HG03108 (cell line): ENCODE results near the gene SETD1B.

ENCODE experiments used
- ATAC-seq: cut with Tn5 transposase; IDR thresholded peaks from one replicate; pipeline ENCODE4 v1.9.1; 2021; ENCODE audit warnings: moderate library complexity; ENCODE audit not compliant: unreplicated experiment

Gene SETD1B

DNA sequence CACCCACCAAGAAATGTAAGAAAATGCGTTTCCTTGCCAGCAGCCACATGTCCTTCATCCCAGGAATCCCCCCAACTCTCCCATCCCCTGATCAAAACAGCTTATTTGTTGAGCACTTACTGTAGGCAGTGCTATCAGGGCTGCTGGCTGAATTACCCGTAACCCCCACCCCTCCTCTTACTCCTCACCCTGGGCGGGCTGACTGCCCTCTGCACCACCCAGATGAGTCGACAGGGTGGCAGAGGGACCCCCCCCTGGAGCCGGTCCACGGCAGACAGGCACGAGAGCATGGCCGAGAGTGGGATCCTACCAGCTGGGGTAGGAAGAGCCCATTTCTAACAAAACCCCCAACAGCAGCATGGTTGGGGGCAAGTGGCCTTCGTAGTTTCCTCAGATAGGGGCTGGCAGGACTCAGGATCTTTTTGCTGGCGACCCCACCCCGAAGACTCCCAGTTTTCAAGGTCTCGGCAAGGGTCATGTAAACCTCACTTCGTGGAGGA, 9.2 kb upstream of the SETD1B start:
- no peak for ATAC-seq

DNA sequence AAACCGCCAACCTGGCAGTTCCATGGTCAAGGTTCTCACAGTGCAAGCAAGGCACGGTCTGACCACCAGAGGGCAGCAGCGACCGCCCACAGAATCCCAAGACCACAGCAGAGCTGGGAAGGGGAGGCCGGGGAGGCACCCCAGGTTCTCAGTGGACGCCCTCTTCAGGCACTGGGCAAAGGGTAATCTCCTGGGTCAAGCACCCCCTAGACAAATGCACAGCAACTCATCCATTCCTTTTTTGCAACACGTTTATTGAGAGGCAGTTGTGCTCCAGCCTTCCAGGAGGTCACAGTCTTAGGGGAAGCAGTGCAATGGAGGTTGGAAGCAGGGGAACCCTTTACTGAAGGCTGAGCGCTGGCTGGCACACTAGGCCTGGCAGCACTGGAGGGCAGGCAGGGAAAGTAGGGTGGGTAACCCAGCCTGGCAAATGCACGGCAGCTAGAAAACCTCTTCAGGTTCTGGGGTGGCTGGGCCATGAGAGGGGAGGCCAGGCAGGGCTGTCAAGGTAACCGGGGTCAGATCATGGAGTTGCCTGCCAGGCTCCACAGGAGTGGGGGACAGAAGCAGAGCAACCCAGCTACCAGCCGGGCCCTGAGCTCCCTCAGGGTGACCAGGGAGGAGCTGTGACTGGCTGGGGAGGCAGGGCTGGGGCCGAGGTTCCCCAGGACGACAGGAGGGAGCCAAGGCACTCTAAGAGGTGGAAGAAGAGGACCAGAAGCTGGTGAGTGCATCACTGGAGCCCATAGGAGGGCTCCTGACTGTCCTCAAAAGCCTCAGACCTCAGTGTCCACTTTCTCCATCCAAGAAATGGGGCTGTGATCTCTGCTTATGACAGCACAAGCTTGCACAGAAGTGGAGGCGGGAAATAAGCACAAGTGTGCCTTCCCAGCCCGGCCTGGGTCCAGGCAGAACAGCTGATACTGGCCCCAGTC, 8.5 kb upstream of the SETD1B start:
- ATAC-seq: no peak

DNA sequence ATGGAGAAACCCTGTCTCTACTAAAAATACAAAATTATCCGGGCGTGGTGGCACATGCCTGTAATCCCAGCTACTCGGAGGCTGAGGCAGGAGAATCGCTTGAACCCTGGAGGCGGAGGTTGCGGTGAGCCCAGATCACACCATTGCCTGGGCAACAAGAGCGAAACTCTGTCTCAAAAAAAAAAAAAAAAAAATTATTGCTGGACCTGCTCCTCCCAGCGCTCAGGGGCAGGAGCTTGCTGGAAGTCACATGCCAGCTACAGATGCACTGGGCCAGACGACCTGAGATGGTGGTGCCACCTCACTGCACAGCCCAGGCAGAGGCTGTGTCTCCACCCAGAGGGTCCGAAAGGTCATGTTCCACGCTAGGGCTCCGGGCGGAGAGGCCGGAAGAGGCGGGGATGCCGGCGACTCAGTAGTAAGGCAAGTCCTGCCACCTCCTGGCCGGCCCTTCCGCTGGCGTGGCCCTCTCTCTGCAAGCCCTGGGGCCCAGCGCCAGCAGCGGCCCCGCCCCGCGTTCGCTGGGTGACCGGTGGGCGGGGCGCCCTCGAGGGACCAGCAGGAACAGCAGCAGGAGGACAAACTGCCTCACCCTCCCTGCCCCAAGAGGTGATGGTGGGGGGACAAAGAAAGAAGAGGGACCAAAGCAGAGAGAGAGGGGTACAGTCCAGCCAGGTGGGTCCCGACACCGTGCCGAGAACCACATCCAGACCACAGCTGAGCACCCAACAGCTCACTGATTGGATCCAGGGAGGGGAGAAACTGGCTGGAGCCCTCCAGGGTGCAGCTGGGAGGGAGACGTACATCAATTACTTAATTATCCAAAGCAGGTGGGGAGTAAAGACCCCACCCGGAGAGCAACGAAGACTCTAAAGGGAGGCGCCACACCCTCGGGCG, 6.7 kb upstream of the SETD1B start:
- ATAC-seq: no peak

DNA sequence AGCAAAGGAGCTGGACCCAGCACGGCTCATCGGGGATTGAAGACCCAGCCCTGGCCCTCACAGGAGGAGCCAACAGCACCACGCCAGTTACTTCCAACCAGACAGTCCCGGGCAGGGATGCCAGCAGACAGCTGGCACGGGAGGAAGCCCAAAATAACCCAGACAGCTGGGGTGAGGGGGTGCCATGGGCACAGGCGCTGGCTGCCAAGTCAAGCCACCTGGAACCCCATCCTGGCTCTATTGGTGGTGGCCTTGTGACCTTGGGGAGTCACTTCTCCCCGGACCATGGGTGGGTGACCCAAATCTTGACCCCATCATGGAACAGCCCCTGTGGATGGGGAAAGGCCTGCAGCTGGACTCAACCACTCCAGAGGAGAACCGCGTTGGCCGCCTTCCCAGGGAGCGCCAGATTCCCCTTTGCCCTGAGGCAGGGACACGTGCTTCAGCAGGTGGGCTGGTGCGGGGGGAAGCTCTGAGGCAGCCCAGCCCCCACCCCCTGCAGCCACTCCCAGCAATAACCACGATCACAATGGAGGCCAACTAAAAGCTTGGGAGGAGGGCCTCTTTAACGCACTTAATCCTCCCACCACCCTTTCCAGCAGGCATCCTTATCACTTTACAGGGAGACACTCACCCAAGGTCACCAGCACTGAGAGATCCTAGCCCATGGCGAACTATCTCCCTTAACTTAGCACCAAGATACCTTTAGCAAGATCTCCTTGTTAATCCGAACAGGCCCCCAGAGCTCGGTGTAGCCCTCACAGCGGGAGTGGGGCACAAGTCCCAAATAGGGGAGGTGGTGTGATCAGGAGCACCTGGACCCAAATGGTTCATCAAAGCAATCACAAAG, 5.6 kb upstream of the SETD1B start:
- ATAC-seq: no peak

DNA sequence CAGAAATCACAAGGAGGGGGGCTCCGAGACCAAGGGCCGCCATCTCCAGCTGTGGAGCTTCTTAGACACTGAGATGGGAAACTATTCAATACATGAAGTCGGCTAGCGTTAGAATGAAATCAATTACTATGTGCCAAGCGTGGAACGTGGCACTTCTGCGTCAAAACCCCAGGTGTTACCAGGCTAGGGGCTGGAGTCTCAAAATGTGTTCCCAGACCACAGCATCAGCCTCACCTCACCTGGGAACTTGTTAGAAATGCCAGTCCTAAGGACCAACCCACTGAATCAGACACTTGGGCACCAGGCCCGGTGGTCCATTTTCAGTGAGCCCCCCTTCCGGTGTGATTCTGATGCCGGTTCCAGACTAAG, 5.0 kb upstream of the SETD1B start:
- no peak for ATAC-seq

DNA sequence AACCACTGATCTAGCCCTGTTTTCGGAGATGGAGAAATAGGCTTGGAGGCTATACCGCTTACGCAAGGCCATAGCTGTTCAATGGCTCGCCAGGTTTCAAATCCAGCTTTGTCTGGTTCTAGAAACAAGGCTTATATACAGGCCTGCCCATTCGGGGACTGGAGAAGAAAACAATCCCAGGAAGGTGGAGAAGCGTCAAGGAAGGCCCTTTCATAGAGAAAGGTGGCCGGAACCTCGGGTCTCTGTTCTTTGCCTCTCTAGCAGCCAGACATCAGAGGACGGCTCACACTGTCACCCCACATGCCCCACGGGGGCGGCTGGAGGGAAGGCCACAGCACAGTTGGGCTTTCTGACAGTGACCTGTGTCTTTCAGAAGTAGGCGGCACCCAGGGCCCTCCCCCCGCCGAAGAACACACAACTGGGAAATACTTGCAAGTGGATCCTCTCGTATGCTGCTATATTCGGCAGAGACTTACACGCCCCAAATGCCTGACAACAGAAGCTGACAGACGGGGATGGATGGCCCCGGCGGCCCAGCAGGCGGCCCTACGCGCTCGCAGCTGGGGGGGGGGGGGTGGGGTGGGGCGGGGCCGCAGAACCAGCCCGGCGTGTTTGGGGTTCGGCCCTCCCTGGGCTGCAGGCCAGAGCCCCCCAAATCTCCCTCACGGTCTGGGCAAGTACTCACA, 4.5 kb upstream of the SETD1B start:
- ATAC-seq: no peak

DNA sequence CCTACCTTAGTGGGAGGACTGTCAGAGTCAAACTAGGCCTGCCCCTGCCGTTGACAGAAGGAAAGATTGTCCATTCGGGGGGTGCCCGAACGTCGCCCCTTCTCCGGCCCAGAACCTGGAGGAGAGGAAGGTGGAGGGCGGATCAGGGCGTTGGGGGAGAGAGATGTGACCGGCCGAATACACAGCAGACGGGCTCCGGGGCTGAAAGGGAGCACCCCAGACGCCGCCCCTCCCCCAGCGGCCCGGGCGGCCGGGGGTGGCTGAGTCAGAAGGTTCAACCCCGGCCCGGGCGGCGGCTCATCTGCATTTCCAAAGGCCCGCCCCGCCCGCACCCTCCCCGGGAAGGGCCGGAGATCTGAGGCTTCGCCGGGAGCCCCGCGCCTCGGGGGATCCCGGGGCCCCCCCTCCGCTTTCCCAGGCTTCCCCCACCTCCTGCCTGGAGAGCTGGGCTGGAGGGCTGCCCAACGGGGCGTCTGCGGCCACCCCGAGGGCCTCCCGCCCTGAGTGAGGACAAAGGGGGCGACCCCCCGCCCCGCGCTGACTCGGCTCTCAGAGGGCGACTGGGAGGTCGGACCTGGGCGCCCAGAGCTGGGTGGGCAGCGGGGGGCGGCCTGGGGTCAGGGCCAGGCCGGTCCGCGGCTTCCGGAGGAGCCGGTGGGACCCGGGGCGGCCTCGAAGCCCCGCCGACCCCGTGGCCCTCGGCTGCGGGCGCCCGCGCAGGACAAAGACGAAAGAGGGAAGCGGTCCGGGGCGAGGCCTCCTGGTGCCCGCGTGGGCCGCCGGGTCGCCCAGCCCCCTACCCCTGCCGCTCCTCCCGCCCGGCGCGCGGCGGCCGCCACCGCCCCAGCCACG, 3.7 kb upstream of the SETD1B start:
- ATAC-seq: no peak

DNA sequence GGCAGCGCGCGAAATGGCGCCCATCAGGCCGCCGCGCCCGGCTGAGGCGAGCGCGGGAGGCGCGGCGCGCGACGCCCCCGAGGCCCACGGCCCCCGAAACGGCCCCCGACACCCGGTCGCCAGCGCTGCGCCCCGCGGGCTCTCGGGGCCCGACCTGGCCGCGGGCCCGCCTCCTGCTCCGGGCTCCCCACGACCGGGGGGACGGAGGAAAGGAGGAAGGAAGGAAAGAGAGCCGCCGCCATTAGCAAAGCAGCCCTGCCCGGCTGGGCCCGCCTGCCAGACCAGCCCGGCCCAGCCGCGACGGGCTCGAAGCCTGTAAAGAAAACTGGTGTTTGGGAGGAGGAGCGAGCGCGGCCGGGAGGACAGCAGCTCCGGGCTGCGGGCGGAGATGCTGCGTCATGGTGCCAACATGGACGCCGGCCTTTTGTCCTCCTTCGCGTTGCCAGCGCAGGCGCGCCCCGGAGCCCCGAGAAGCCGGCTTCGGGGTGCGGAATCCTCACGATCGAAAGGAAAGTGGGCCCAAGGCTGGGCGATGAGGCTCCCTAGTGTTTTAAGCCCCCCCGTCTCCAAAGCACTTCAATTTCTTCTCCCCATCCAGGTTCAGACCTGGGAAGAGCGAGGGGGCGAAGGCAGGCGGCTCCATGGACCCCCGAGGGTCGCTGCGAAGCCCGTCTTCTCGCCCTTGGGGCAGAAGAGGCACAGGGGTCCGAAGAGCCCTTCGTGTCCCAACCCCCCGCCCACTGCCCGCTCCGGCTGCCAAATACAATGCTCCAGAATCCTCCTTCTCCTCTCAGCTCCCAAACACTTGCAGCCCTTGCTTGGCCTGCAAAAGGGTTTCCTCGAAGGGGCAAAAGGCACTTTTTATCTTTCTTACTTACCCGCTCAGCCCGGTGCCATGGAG, 2.9 kb upstream of the SETD1B start:
- ATAC-seq: no peak

DNA sequence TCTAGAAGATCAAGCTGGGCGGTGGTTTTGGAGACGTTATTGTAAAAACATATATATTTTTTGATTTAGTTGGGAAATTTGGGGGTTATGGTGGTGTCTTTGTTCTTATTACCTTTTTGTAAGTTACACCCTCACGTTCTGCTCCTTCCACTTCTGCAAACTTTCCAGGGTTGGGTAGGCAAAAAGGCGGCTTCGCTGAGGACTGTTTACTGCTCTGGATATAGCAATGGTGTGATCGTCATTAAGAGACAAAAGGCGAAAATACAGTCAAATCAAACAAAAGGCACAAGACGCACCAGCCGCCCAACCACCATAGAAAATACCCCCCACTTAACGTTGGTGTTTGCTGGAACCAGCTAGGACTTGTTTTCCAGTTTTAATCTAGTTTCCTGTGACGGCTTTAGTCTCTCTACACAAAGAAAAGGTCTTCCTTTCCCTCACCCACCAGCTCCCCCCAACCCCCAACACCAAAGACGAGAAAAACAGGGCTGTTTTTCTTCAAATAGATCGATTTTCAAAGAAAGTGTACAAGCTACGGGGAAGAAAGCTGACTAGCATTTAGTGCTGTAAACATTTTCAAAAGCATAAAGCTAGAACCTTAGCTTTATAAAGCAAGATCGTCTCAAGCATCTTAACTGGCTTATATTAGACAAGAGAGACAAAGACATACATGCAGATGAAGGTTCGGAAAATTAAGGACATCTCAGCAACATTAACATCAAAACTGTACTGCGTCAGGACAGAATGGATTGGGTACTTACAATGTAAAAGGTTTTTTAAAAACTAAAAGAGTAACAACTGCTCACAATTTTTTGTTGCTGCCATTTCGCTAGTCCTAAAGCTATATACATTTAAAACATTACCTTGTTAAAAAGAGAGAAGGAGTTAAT, 2.0 kb upstream of the SETD1B start:
- ATAC-seq: no peak

DNA sequence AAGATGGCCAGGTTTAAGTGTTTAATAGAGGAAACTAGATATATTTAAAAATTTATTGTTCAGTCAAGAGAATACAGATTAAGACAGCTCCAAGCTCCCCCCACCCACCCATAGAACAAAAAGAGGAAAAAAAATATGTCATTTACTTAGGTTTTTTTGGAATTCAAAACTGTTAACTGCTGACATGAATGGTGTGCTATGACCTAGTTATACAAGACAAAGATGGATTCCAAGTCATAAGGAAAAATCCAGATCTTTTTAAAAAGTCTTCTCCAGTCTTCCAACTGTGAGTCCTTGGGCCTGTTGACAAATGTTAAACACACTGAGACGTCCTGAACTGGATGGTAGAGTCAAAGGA, 1.3 kb upstream of the SETD1B start:
- no peak for ATAC-seq

DNA sequence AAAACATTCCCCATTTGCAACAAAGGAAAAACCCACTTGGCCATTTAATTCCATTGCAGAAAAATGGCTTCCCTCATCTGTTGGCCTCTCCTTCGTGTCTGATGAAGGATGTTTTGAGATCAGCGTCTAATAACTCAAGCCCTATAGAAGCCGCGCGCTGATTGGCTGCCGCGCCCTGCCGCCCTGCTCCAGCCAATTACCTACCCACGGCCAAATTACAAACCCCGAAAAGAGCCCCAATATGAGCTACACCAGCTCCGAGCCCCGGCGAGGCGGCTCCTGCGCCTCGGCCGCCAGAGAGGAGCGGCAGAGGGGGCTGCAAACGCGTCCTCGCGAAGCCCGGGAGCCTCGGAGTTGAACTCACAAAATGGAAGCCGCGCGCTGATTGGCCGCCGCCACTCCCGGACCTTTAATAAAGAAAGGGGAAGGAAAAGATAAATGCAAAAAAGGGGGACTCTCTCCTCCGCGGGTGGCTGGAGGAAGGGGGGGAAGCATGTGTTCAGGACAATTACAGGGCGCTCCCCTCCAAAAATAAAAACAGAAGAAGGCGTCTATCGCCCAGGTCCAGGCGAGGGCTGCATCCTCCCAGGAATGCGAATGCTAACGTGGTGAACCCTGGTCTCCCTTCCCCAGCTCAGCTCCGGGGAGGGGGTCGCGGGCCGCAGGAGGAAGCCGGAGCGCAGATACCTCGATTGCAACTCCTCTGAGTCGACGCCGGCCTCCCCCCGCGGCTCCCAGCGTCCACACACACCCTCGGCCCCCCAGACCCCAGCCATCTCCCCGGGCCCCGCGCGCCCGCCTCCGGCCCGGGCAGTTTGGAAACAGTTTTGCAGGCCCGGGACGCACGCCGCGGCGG, 738 bp upstream of the SETD1B start:
- ATAC-seq: peak; percentile 34

DNA sequence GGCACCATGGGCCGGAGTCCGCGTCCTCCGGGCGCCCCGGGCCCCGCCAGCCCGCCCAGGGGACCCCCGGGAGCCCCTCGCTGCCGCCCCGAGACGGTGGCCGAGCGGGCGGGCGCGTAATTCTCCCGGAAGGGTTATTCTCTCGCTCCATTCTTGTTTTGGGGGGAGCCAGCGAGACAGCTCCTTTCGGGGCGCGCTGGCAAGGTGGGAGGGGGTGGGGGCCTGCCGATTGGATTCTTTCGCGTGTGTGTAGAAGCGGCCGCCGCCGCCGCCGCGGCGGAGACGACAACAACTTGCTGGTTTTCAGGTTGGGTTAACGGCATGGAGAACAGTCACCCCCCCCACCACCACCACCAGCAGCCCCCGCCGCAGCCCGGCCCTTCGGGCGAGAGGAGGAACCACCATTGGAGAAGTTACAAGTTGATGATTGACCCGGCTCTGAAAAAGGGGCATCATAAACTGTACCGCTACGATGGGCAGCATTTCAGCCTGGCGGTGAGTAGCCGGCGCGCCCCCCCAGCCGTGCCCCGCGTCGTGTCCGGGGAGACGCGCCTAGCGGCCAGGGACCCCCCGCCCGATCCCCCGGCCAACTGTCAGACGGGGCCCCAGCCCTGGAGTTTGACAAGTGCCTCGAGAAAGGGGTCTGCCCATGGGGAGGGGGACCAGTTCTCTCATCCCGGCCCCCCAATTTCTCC, 755 bp downstream of the SETD1B start:
- ATAC-seq: no peak

DNA sequence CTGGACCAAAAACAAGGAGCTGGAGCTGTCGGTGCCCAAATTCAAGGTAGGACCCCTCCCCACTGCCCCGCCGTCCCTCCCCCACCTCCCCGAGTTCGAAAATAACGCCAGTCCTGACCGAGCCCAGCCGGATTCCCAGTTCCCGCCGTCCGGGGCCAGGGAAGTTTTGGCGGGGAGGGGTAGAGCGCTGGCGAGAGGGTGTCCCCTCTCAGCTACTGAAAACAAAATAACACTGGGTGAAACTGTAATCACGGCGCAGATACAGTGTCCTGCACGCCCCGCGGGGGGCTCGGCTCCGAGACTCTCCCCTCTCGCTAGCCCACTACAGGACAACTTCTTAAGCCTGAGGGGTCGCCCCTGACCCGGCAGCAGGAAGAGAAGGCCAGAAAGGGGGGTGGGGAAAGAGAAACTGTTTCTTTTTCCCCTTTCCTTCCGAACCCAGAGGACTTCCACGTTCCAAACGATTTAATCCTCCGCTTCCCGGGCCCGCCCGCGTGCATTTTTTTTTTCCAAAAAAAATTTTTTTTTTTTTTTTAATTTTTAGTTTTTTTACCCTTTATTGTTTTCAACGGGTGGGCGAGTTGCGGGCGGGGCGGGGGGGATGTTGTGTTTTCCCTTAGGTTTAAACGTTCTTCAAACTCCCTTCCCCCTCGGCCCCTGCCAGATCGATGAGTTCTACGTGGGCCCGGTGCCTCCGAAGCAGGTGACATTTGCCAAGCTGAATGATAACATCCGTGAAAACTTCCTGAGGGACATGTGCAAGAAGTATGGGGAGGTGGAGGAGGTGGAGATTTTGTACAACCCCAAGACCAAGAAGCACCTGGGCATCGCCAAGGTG, 1.6 kb downstream of the SETD1B start:
- no peak for ATAC-seq

DNA sequence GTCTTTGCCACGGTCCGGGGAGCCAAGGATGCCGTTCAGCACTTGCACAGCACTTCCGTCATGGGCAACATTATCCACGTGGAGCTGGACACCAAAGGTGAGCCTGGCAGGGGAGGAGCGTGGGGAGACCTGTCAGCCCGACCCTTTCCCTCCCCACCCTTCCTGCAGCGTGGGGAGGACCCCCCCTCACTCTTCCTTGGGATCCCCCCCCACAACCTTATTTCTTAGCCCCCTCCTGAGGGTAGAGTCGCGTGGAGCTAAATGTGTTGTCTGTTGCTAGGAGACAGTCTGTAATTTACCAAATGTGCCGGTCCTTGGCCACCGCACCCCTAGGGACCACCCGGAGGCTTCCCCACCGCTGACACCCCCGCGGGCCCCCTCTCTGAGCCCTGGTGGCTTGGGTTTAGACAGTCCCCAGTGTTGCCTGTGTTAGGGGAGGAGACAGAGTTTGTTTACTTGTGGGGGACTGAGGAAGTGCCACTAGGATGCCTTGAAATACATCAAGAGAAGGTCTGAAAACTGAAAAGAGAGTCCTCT, 2.3 kb downstream of the SETD1B start:
- ATAC-seq: no peak
